Smooth muscle cell (in vitro differentiated cells): ENCODE data around the gene ARNT2. TPM values are rescaled to one million over a fixed set of nuclear protein-coding genes. Genes with fewer than 3 reads are reported as not detected.

ENCODE experiments used
- DNase-seq: peaks from one replicate; lab custom pipeline; 2025; ENCODE audit not compliant: unreplicated experiment; lab: John Stamatoyannopoulos, UW
- H2AFZ ChIP-seq: fragments of 200-600 bp; sonication (generic); 2 replicates; pipeline ENCODE4 v1.6.0; 2016; ENCODE audit warnings: antibody characterized with exemption, low read depth, mild to moderate bottlenecking
- H3F3A ChIP-seq: fragments of 200-600 bp; sonication (generic); 2 replicates; pipeline ENCODE4 v1.6.0; 2017; ENCODE audit warnings: antibody characterized with exemption, low read depth
- H3K27ac ChIP-seq: fragments of 200-600 bp; sonication (generic); 2 replicates; pipeline ENCODE4 v1.5.1; 2016; ENCODE audit warnings: low read depth, mild to moderate bottlenecking
- H3K27me3 ChIP-seq: fragments of 200-600 bp; sonication (generic); 2 replicates; pipeline ENCODE4 v1.6.1; 2016; ENCODE audit warnings: low read depth, mild to moderate bottlenecking
- H3K36me3 ChIP-seq: fragments of 200-600 bp; sonication (generic); 2 replicates; pipeline ENCODE4 v1.5.1; 2016; ENCODE audit warnings: low read depth
- H3K4me1 ChIP-seq: fragments of 200-600 bp; sonication (generic); 2 replicates; pipeline ENCODE4 v1.5.1; 2016; ENCODE audit warnings: low read depth
- H3K4me2 ChIP-seq: fragments of 200-600 bp; sonication (generic); 2 replicates; pipeline ENCODE4 v1.6.0; 2016; ENCODE audit warnings: mild to moderate bottlenecking
- H3K4me3 ChIP-seq: fragments of 200-600 bp; sonication (generic); 2 replicates; pipeline ENCODE4 v1.5.1; 2016; ENCODE audit warnings: mild to moderate bottlenecking
- H3K79me2 ChIP-seq: fragments of 200-600 bp; sonication (generic); 2 replicates; pipeline ENCODE4 v1.6.0; 2016; ENCODE audit warnings: low read depth, mild to moderate bottlenecking
- H3K9ac ChIP-seq: fragments of 200-600 bp; sonication (generic); 2 replicates; pipeline ENCODE4 v1.6.0; 2016; ENCODE audit warnings: low read depth
- H3K9me3 ChIP-seq: fragments of 200-600 bp; sonication (generic); replicated peaks from 2 replicates; pipeline ENCODE4 v1.5.1; 2016; ENCODE audit warnings: low read depth
- H4K20me1 ChIP-seq: fragments of 200-600 bp; sonication (generic); 2 replicates; pipeline ENCODE4 v1.6.0; 2016; ENCODE audit warnings: low read depth
- WGBS: methylation state at CpG from one replicate; pipeline ENCODE4 v1.1.7; 2016; ENCODE audit warnings: low lambda C conversion rate; 5-methylcytosine and 5-hydroxymethylcytosine counted together
- polyA plus RNA-seq: library from polyadenylated mRNA; unstranded; fragments of >200 nt; fragmentation: Nextera tagmentation; extraction: Ambion mirVana; gene quantifications from 2 replicates; pipeline ENCODE4 v1.2.1, GENCODE V29; 2016
- total RNA-seq: library from RNA; depleted of rRNA; stranded (reverse); fragments of >200 nt; gene quantifications from 2 replicates; pipeline ENCODE4 v1.2.3, GENCODE V29; 2014
- TF ChIP-seq, protein P1 (sequence below): fragments of 200-600 bp; sonication (generic); IDR thresholded peaks from 2 replicates; pipeline ENCODE4 v1.5.1; 2017; ENCODE audit warnings: borderline replicate concordance, mild to moderate bottlenecking, antibody characterized with exemption; ENCODE audit not compliant: insufficient read depth, poor library complexity, severe bottlenecking

The ARNT2 gene
- total and polyA plus RNA-seq, 2 experiments from 2014 or later, result 0.55 to 2.8 TPM

DNA sequence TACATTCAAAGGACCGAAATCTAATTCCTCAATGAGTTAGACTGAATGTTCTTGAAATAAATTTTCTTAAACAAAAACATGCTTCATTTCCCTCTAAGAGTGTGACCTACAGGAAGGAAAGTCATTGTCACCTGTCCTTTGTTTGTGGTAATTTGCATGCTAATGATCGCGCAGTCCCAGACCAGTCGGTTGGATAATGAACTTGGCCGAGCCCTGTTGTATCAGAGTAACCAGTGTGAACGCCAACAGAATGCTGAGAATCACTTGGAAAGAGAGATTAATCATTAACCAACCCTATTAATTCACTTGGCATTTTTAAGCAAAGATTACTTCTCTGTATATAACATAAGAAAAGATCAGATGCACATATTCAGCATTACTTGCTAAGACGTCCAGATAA, 8.1 kb upstream of the ARNT2 start:
- TF ChIP-seq, protein P1, sequence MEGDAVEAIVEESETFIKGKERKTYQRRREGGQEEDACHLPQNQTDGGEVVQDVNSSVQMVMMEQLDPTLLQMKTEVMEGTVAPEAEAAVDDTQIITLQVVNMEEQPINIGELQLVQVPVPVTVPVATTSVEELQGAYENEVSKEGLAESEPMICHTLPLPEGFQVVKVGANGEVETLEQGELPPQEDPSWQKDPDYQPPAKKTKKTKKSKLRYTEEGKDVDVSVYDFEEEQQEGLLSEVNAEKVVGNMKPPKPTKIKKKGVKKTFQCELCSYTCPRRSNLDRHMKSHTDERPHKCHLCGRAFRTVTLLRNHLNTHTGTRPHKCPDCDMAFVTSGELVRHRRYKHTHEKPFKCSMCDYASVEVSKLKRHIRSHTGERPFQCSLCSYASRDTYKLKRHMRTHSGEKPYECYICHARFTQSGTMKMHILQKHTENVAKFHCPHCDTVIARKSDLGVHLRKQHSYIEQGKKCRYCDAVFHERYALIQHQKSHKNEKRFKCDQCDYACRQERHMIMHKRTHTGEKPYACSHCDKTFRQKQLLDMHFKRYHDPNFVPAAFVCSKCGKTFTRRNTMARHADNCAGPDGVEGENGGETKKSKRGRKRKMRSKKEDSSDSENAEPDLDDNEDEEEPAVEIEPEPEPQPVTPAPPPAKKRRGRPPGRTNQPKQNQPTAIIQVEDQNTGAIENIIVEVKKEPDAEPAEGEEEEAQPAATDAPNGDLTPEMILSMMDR, result no peak
- H3K4me1 ChIP-seq, result no peaks in the 10 kb centered on the region
- no peaks in the 10 kb centered on the region for H3K9me3 ChIP-seq
- no peak overlapping the region for H2AFZ ChIP-seq
- H3K79me2 ChIP-seq, result no peaks in the 10 kb centered on the region
- no peak overlapping the region for H3K4me3 ChIP-seq
- H3K4me2 ChIP-seq, result no peak overlapping the region
- H3F3A ChIP-seq, result no peaks in the 10 kb centered on the region
- no peak overlapping the region for H3K27ac ChIP-seq
- no peak for DNase-seq
- 58% methylated on average over 7 of the region's 7 CpGs for WGBS
- no peak overlapping the region for H3K9ac ChIP-seq
- H3K27me3 ChIP-seq, result peaks cover 31% of the 10 kb centered on the region
- no peaks in the 10 kb centered on the region for H3K36me3 ChIP-seq
- H4K20me1 ChIP-seq, result no peaks in the 10 kb centered on the region

DNA sequence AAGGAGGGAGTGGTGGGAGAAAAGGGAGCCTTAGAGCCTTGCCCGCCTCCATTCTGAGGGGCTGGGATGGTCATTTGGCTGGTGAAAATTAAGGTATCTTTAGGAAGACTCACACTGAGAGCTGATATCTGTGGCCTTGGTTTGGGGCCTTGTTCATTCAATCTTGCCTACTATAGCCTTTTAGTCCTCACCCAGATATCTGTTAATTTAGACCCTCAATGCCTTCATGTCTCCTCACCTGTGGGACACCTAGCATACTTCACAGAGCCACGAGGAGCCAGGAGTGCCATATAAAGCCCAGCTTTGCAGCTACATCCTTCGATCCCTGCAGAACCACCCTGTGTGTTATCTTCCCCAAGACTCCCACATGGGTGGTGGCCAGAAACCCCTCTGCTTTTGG, 4.7 kb upstream of the ARNT2 start:
- no peak overlapping the region for H3K4me2 ChIP-seq
- H4K20me1 ChIP-seq, result no peaks in the 10 kb centered on the region
- no peaks in the 10 kb centered on the region for H3K79me2 ChIP-seq
- no peak overlapping the region for H3K4me3 ChIP-seq
- no peak for DNase-seq
- TF ChIP-seq, protein P1, result no peak
- no peaks in the 10 kb centered on the region for H3K36me3 ChIP-seq
- H3K4me1 ChIP-seq, result no peaks in the 10 kb centered on the region
- no peak overlapping the region for H2AFZ ChIP-seq
- no peak overlapping the region for H3K9ac ChIP-seq
- no peaks in the 10 kb centered on the region for H3K9me3 ChIP-seq
- H3K27ac ChIP-seq, result no peak overlapping the region
- peaks cover 61% of the 10 kb centered on the region for H3K27me3 ChIP-seq
- H3F3A ChIP-seq, result no peaks in the 10 kb centered on the region
- WGBS, result 88% methylated on average over 3 of the region's 3 CpGs

- Histone ChIP-seq H3K36me3 (no peaks in the 10 kb centered on the region), H3K4me2 (no peak overlapping the region), H4K20me1 (no peaks in the 10 kb centered on the region), H3K9me3 (no peaks in the 10 kb centered on the region), H3F3A (no peaks in the 10 kb centered on the region), H3K4me1 (no peaks in the 10 kb centered on the region), H2AFZ (no peak overlapping the region), H3K9ac (no peak overlapping the region), H3K27ac (no peak overlapping the region), H3K79me2 (no peaks in the 10 kb centered on the region), H3K27me3 (peaks cover 73% of the 10 kb centered on the region), H3K4me3 (no peak overlapping the region)
- TF ChIP-seq, protein P1, result no peak
- WGBS, result 72% methylated on average over 5 of the region's 5 CpGs
- no peak for DNase-seq
Measured at GRCh38 chr15:80401456-80401855, 2.7 kb upstream of the ARNT2 start.

- Histone ChIP-seq H2AFZ (no peak overlapping the region), H3K36me3 (no peaks in the 10 kb centered on the region), H3K27me3 (peaks cover 73% of the 10 kb centered on the region), H3K4me3 (no peak overlapping the region), H3K9me3 (no peaks in the 10 kb centered on the region), H3F3A (no peaks in the 10 kb centered on the region), H4K20me1 (no peaks in the 10 kb centered on the region), H3K79me2 (no peaks in the 10 kb centered on the region), H3K4me1 (no peaks in the 10 kb centered on the region), H3K9ac (no peak overlapping the region), H3K27ac (no peak overlapping the region), H3K4me2 (no peak overlapping the region)
- 78% methylated on average over 3 of the region's 3 CpGs for WGBS
- DNase-seq, result no peak
- TF ChIP-seq, protein P1, result no peak
Measured at GRCh38 chr15:80402339-80402738, 1.8 kb upstream of the ARNT2 start.
